CD4-positive, alpha-beta T cell (primary cell): ENCODE data around the gene STAMBPL1. TPM values are rescaled to one million over a fixed set of nuclear protein-coding genes. Genes with fewer than 3 reads are reported as not detected.

ENCODE experiments used
- ATAC-seq: fragments of 200-7000 bp; cut with Tn5 transposase; one replicate; pipeline ENCODE4 v1.10.0; 2022; ENCODE audit warnings: mild to moderate bottlenecking; ENCODE audit not compliant: poor library complexity
- CTCF ChIA-PET: fragments of 350-600 bp; sonication (Branson Sonifier 250); formaldehyde crosslinking; loops from one replicate; lab custom pipeline; 2021; ENCODE audit warnings: antibody characterized with exemption, inconsistent platforms; lab: Charles Lee
- POLR2A ChIA-PET: fragments of 350-600 bp; sonication (Branson Sonifier 250); formaldehyde crosslinking; loops from one replicate; lab custom pipeline; 2021; ENCODE audit warnings: antibody characterized with exemption, inconsistent platforms; lab: Charles Lee
- DNase-seq, 14 experiments: peaks; one replicate each; pipeline ENCODE4 v3.0.0-alpha.2; 2013 to 2020; ENCODE audit warnings: mixed read lengths in 2 of 14
- H3K27ac ChIP-seq, 2 donors: one replicate each; pipeline versions ENCODE4 v1.5.1 to v1.7.0; 2013; ENCODE audit warnings: low read length in 2 of 2, low read depth in 1 of 2, mild to moderate bottlenecking in 1 of 2
- H3K27me3 ChIP-seq, 2 experiments: 1 replicate in 1 of 2; 2 replicates in 1 of 2; pipeline versions ENCODE4 v1.6.1 to v1.7.0; 2013; ENCODE audit warnings: low read length in 2 of 2, control low read depth in 1 of 2, mild to moderate bottlenecking in 1 of 2, moderate library complexity in 1 of 2; ENCODE audit not compliant: insufficient read depth in 2 of 2, control insufficient read depth in 1 of 2
- H3K36me3 ChIP-seq: one replicate; pipeline ENCODE4 v1.6.1; 2013; ENCODE audit warnings: low read length, control low read depth; ENCODE audit not compliant: insufficient read depth
- H3K4me1 ChIP-seq: one replicate; pipeline ENCODE4 v1.6.1; 2013; ENCODE audit warnings: low read length, control low read depth; ENCODE audit not compliant: insufficient read depth
- H3K4me3 ChIP-seq: one replicate; pipeline ENCODE4 v1.5.1; 2013; ENCODE audit warnings: mild to moderate bottlenecking, low read length, moderate library complexity
- H3K9me3 ChIP-seq, 2 experiments: 1 replicate in 1 of 2; 2 replicates in 1 of 2; pipeline versions ENCODE4 v1.6.1 to v1.7.0; 2013; ENCODE audit warnings: low read length in 2 of 2, mild to moderate bottlenecking in 2 of 2, control low read depth in 1 of 2, moderate library complexity in 1 of 2; ENCODE audit not compliant: control insufficient read depth in 1 of 2, insufficient read depth in 1 of 2
- H3K27ac Mint-ChIP-seq: one replicate; pipeline ENCODE4 v1.8.0; 2020; ENCODE audit warnings: mixed read lengths
- H3K27me3 Mint-ChIP-seq: one replicate; pipeline ENCODE4 v1.8.0; 2021; ENCODE audit warnings: mixed read lengths
- H3K36me3 Mint-ChIP-seq: one replicate; pipeline ENCODE4 v1.8.0; 2021; ENCODE audit warnings: low read depth, mixed read lengths
- H3K4me1 Mint-ChIP-seq: one replicate; pipeline ENCODE4 v1.8.0; 2021; ENCODE audit warnings: low read depth, mixed read lengths
- H3K4me3 Mint-ChIP-seq: one replicate; pipeline ENCODE4 v1.8.0; 2020; ENCODE audit warnings: mild to moderate bottlenecking, mixed read lengths
- H3K9me3 Mint-ChIP-seq: one replicate; pipeline ENCODE4 v1.8.0; 2020; ENCODE audit warnings: mixed read lengths
- intact Hi-C, 2 experiments: fragments of 100-400 bp; cut with DNase I in 1 of 2; cut with micrococcal nuclease in 1 of 2; formaldehyde crosslinking; loops; one replicate each; pipeline versions ENCODE4 v1.15.1 to v1.9.0; 2023 to 2025; cut with DNase I, micrococcal nuclease
- total RNA-seq, 174 experiments: library from RNA in 2 of 174; stranded (reverse) in 2 of 174; gene quantifications; one replicate each; pipeline ENCODE4 v1.2.3 and lab custom pipeline; 2021 to 2026
- TF ChIP-seq, protein P1 (sequence below): fragments of 200-600 bp; IDR thresholded peaks from one replicate; pipeline ENCODE4 v1.8.0; 2022; ENCODE audit warnings: antibody characterized with exemption, mild to moderate bottlenecking

The STAMBPL1 gene
- total RNA-seq, 2 experiments from 2014 or later: 23.7 to 26.7 TPM

DNA sequence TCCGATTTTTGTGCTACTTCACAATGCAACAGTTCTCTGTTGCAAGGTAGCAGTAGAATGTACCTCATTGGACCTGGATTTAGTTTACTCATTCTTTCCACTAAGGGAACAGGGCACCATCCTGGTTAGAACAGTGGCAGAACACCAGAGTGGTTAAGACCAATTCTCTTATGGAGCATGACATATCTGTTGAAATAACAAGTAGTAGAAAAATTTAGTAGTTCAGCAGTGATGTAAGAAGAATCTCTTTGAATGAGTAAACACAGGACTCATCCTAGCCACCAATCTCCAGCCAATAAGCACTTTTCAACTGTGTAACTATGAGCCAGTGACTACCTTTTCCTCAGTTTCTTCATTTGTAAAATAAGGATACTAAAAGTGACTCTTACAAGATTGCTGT lies 30.8 kb upstream of the STAMBPL1 start:
- Mint-ChIP-seq H3K4me3 (no peak overlapping the region), H3K27me3 (no peaks in the 10 kb centered on the region), H3K9me3 (no peaks in the 10 kb centered on the region), H3K27ac (no peak overlapping the region), H3K36me3 (no peaks in the 10 kb centered on the region), H3K4me1 (peaks cover 7% of the 10 kb centered on the region)
- intact Hi-C loops: no loop called here
- ATAC-seq (no peak), DNase-seq (no peak)
- ChIA-PET CTCF (no interaction called here), POLR2A (no interaction called here)
- H3K27me3 ChIP-seq: no peaks in the 10 kb centered on the region
- no peak overlapping the region for H3K27ac ChIP-seq
- H3K9me3 ChIP-seq: no peaks in the 10 kb centered on the region
- TF ChIP-seq, protein P1, sequence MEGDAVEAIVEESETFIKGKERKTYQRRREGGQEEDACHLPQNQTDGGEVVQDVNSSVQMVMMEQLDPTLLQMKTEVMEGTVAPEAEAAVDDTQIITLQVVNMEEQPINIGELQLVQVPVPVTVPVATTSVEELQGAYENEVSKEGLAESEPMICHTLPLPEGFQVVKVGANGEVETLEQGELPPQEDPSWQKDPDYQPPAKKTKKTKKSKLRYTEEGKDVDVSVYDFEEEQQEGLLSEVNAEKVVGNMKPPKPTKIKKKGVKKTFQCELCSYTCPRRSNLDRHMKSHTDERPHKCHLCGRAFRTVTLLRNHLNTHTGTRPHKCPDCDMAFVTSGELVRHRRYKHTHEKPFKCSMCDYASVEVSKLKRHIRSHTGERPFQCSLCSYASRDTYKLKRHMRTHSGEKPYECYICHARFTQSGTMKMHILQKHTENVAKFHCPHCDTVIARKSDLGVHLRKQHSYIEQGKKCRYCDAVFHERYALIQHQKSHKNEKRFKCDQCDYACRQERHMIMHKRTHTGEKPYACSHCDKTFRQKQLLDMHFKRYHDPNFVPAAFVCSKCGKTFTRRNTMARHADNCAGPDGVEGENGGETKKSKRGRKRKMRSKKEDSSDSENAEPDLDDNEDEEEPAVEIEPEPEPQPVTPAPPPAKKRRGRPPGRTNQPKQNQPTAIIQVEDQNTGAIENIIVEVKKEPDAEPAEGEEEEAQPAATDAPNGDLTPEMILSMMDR: no peak
- H3K4me3 ChIP-seq: no peak overlapping the region
- H3K36me3 ChIP-seq: no peaks in the 10 kb centered on the region
- H3K4me1 ChIP-seq: no peaks in the 10 kb centered on the region

DNA sequence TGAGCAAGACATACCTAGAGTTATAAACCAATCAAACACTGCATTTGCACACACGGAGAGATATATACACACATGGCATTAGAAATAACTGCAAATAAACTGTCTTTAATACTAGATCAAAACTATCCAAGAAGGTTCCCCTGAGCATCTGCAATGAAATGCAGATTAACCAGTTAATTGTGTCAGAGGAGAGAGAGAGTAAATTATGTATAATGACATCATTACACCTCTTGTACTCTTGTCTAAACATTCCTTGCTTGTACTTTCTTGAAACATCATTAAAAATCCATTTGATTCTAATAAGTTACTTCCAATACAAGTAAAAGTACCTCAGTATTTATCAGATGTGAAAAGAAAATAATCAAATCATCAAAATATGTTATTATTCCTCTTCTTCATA lies 29.3 kb upstream of the STAMBPL1 start:
- TF ChIP-seq, protein P1: no peak
- Mint-ChIP-seq H3K4me3 (no peak overlapping the region), H3K9me3 (no peaks in the 10 kb centered on the region), H3K27ac (no peak overlapping the region), H3K4me1 (peaks cover 7% of the 10 kb centered on the region), H3K27me3 (no peaks in the 10 kb centered on the region), H3K36me3 (no peaks in the 10 kb centered on the region)
- POLR2A ChIA-PET: interaction anchor here (0.8 kb wide), 1 partner anchor 29 kb away, joined by 3 read pairs; the partner anchor contains the start of gene STAMBPL1
- intact Hi-C loops: no loop called here
- Histone ChIP-seq H3K4me1 (no peaks in the 10 kb centered on the region), H3K36me3 (no peaks in the 10 kb centered on the region), H3K9me3 (no peaks in the 10 kb centered on the region), H3K27me3 (no peaks in the 10 kb centered on the region), H3K27ac (no peak overlapping the region), H3K4me3 (no peak overlapping the region)
- ATAC-seq (no peak), DNase-seq (no peak)
- CTCF ChIA-PET: no interaction called here

DNA sequence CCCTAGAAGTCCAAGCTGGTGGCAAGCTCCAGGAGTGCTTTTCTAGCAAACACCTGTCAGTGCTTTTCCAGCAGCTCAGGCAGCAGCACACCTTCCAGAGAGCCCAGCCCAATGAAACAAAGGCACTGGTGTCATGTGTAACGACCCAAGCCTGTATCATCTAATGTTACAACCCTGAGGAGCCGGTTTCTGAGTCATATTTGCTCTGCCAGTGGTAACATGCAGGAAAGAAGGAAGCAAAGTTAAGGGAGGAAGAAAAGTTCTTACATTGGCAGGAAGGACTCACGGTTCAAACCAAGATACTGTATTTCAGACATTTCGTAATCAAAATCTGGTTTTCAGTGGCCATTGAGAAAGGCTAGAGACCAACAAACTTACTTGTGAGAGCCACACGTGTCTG lies 28.3 kb upstream of the STAMBPL1 start, which contains the start of gene ANKRD22:
ANKRD22 (minus strand) TSS at position 139 of the 400 bp plus-strand sequence. CDS start 237 bp downstream, outside the sequence.
- CTCF ChIA-PET: no interaction called here
- no peaks in the 10 kb centered on the region for H3K9me3 ChIP-seq
- no peaks in the 10 kb centered on the region for H3K36me3 ChIP-seq
- Mint-ChIP-seq H3K4me3 (no peak within 1 kb of the TSS), H3K36me3 (no peaks in the 10 kb centered on the region), H3K4me1 (peaks cover 7% of the 10 kb centered on the region), H3K9me3 (no peaks in the 10 kb centered on the region), H3K27ac (no peak within 1 kb of the TSS), H3K27me3 (no peaks in the 10 kb centered on the region)
- POLR2A ChIA-PET: interaction anchor here (0.8 kb wide), 1 partner anchor 28 kb away, joined by 3 read pairs; the partner anchor contains the start of gene STAMBPL1
- no peak within 1 kb of the TSS for H3K27ac ChIP-seq
- intact Hi-C loops: no loop called here
- DNase-seq (peak in 2 of 14 experiments; percentile 35 to 45), ATAC-seq (no peak)
- H3K4me1 ChIP-seq: no peaks in the 10 kb centered on the region
- no peak within 1 kb of the TSS for H3K4me3 ChIP-seq
- TF ChIP-seq, protein P1: no peak
- no peaks in the 10 kb centered on the region for H3K27me3 ChIP-seq
